Measurements from ENCODE around the gene COBL. TPM values are rescaled to one million over a fixed set of nuclear protein-coding genes. Genes with fewer than 3 reads are reported as not detected.

Gene COBL
- total RNA-seq, 4 donors from 2014 or later, result 5.9 to 21.3 (median 7.8) TPM

DNA sequence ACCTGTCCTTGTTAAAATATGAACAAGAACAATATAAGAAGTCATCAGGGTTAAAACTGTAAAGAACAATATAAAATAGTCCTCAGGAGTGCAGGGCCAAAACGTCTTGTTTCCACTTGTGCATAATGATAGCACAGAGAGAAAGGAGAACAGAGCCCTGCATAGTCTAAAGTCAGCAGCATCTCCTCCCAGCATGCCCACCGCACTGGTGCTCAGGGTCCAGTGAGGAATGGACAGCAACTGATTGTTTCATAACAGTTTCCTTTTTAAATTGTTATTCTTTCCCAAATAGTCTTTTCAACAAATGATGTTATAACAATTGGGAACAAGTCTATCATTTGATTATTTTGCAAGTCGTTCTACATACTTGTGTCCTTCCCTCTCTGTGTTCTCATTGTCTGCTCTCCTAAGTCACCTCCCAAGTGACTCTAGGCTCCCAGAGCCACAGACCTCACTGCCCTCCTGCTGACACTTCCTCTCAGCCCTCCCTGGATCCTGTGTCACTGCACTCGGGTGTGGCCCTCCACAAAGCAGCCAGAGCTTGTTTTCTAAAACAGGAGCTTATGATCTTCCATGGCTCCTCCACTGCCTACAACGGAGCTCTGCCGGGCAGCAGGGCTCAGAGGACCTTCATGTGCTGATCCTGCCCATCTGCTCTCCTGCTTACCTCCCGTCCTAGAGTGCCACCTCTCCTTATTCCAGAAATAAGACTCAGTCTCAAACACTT is 27.6 kb downstream of the COBL start:
- Histone ChIP-seq H3K9me3 (peaks cover 0 to 5% (median 0%) of the 10 kb centered on the region in 3 donors), H3K27me3 (no peaks in the 10 kb centered on the region), H3K4me3 (no peak overlapping the region), H3K36me3 (no peaks in the 10 kb centered on the region), H3K4me1 (peaks cover 0 to 25% (median 0%) of the 10 kb centered on the region in 3 donors), H3K27ac (peak overlapping the region in 3 of 4 donors; percentile 26 to 48 (median 48))
- intact Hi-C loops (cut with DNase I), result no loop called here
- no peak for DNase-seq
- 48 to 52% methylated on average over 7 of the region's 7 CpGs for whole genome bisulfite sequencing, 2 donors
- TF ChIP-seq POLR2A (IDR thresholded peaks at IDR 0.05), result no peak
- TF ChIP-seq, protein P1, sequence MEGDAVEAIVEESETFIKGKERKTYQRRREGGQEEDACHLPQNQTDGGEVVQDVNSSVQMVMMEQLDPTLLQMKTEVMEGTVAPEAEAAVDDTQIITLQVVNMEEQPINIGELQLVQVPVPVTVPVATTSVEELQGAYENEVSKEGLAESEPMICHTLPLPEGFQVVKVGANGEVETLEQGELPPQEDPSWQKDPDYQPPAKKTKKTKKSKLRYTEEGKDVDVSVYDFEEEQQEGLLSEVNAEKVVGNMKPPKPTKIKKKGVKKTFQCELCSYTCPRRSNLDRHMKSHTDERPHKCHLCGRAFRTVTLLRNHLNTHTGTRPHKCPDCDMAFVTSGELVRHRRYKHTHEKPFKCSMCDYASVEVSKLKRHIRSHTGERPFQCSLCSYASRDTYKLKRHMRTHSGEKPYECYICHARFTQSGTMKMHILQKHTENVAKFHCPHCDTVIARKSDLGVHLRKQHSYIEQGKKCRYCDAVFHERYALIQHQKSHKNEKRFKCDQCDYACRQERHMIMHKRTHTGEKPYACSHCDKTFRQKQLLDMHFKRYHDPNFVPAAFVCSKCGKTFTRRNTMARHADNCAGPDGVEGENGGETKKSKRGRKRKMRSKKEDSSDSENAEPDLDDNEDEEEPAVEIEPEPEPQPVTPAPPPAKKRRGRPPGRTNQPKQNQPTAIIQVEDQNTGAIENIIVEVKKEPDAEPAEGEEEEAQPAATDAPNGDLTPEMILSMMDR (IDR thresholded peaks at IDR 0.05), result no peak

DNA sequence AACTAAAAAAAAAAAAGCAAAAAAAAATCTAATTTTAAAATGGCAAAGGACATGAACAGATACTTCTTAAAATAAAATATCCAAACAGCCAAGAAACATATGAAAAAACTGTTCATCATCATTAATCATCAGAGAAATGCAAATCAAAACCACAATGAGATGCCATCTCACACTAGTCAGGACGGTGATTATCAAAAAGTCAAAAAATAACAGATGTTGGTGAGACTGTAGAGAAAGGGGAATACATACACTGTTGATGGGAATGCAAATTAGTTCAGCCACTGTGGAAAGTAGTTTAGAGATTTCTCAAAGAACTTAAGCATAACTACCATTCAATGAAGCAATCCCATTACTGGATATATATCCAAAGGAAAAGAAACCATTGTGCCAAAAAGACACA is 30.2 kb downstream of the COBL start:
- Histone ChIP-seq H3K27me3 (no peaks in the 10 kb centered on the region), H3K36me3 (no peaks in the 10 kb centered on the region), H3K9me3 (peaks cover 0 to 13% (median 0%) of the 10 kb centered on the region in 3 donors), H3K4me1 (peaks cover 0 to 25% (median 0%) of the 10 kb centered on the region in 3 donors), H3K4me3 (no peak overlapping the region), H3K27ac (no peak overlapping the region)
- TF ChIP-seq, protein P1 (IDR thresholded peaks at IDR 0.05), result no peak
- no peak for TF ChIP-seq POLR2A (IDR thresholded peaks at IDR 0.05)
- intact Hi-C loops (cut with DNase I), result no loop called here
- WGBS, 2 donors, result 18 to 35% methylated on average over 1 of the region's 1 CpG
- DNase-seq, result no peak

DNA sequence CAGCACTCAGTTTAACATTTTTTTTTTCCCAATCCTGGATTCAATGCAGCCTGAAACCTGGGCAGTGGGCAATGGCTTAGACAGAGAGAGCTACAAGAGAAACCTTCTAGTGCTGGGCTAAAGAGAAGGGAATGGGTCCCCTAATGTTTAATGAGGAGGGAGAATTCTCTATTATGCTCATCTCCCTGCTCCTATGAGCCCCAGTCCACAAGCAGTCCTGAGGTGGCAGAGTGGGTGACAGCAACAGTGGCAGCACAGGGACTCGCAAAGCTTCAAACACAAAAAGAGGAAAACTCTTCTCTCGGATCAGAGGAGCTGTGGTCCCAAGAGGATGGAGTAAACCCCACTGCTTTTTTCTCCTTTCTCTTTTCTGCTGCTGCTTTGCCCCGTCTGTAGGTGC is 36.5 kb downstream of the COBL start:
- Histone ChIP-seq H3K4me3 (no peak overlapping the region), H3K4me1 (peaks cover 0 to 5% (median 0%) of the 10 kb centered on the region in 3 donors), H3K36me3 (no peaks in the 10 kb centered on the region), H3K9me3 (peaks cover 0 to 13% (median 0%) of the 10 kb centered on the region in 3 donors), H3K27ac (no peak overlapping the region), H3K27me3 (no peaks in the 10 kb centered on the region)
- no peak for DNase-seq
- TF ChIP-seq POLR2A (IDR thresholded peaks at IDR 0.05), result no peak
- TF ChIP-seq, protein P1 (IDR thresholded peaks at IDR 0.05), result no peak
- intact Hi-C loops (cut with DNase I), result no loop called here
- WGBS, 2 donors, result 60% methylated on average over 3 of the region's 3 CpGs; no CpG with 5 or more reads in 1 of the 2 donors

DNA sequence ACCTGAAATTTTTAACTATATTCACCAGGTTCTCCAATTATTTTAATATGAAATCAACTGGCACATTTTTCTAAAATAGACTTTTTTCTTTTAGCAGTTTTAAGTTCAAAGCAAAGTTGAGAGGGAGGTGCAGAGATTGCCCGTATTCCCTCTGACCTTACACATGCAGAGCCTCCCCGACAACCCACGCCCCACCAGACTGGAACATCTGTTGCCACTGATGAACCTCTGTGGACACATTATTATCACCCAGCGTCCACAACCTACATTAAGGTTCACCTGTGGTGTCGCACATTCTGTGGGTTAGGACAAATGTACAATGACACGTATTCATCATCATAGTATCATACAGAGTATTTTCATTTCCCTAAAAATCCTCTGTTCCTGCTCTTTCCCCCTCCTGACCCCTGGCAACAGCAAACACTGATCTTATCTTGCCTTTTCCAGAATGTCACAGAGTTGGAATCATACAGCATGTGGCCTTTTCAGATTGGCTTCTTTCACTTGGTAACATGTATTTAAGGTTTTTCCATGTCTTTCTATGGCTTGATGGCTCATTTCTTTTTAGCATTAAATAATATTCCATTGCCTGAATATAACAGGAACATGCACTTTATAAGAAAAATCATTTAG is 37.1 kb downstream of the COBL start:
- no peak for DNase-seq
- no peaks in the 10 kb centered on the region for H3K36me3 ChIP-seq
- peak overlapping the region in 1 of 4 donors; percentile 10 for H3K27ac ChIP-seq
- H3K27me3 ChIP-seq, result no peaks in the 10 kb centered on the region
- WGBS, 2 donors, result 64 to 76% methylated on average over 6 of the region's 6 CpGs
- TF ChIP-seq, protein P1 (IDR thresholded peaks at IDR 0.05), result no peak
- no peak for TF ChIP-seq POLR2A (IDR thresholded peaks at IDR 0.05)
- peaks cover 0 to 12% (median 0%) of the 10 kb centered on the region in 3 donors for H3K9me3 ChIP-seq
- no peak overlapping the region for H3K4me3 ChIP-seq
- peaks cover 0 to 5% (median 0%) of the 10 kb centered on the region in 3 donors for H3K4me1 ChIP-seq
- intact Hi-C loops (cut with DNase I), result no loop called here

DNA sequence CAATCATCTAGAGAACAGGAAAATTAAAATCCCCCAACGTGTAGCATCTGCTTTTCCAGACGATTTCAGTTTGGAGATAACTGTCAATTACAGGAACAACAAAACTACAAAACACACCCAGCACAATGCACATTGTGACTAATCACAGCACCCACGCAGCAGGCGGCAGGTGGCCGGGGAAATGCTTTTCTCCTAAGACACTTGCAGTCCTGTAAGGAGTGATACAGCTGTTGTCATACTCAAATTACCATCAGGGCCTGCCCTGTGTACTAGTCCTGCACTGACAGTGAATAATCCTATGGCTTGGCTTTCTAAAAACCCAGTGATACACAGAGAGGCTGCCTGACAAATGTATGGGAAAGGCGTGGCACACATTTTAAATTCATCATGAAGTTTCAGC is 37.8 kb downstream of the COBL start:
- TF ChIP-seq, protein P1 (IDR thresholded peaks at IDR 0.05), result no peak
- no peak for TF ChIP-seq POLR2A (IDR thresholded peaks at IDR 0.05)
- intact Hi-C loops (cut with DNase I), result no loop called here
- 57 to 59% methylated on average over 3 to 6 of the region's 6 CpGs for WGBS, 2 donors
- no peaks in the 10 kb centered on the region for H3K36me3 ChIP-seq
- DNase-seq, result no peak
- peaks cover 0 to 5% (median 0%) of the 10 kb centered on the region in 3 donors for H3K9me3 ChIP-seq
- peak overlapping the region in 1 of 4 donors; percentile 10 for H3K27ac ChIP-seq
- no peak overlapping the region for H3K4me3 ChIP-seq
- H3K4me1 ChIP-seq, result peaks cover 0 to 5% (median 0%) of the 10 kb centered on the region in 3 donors
- no peaks in the 10 kb centered on the region for H3K27me3 ChIP-seq
